Urinary bladder (tissue), 4 donors: Measurements from ENCODE around the gene ZXDC. TPM values are rescaled to one million over a fixed set of nuclear protein-coding genes. Genes with fewer than 3 reads are reported as not detected.

ENCODE experiments used
- DNase-seq: peaks from one replicate; pipeline ENCODE4 v3.0.0-alpha.2; 2015; ENCODE audit errors: extremely low spot score
- H3K27ac ChIP-seq: one replicate; pipeline ENCODE4 v1.5.1; 2013; ENCODE audit warnings: low read depth, mild to moderate bottlenecking, moderate library complexity
- H3K36me3 ChIP-seq: one replicate; pipeline ENCODE4 v1.6.1; 2013; ENCODE audit warnings: mild to moderate bottlenecking, moderate library complexity; ENCODE audit not compliant: insufficient read depth
- H3K4me1 ChIP-seq: one replicate; pipeline ENCODE4 v1.6.1; 2013; ENCODE audit warnings: mild to moderate bottlenecking, moderate library complexity; ENCODE audit not compliant: insufficient read depth
- H3K4me3 ChIP-seq: one replicate; pipeline ENCODE4 v1.5.1; 2013; ENCODE audit warnings: low read depth, low read length
- WGBS: extraction: QIAGEN DNeasy Blood & Tissue Kit; methylation state at CpG from one replicate; pipeline ENCODE4 v1.1.7; 2013; 5-methylcytosine and 5-hydroxymethylcytosine counted together
- polyA plus RNA-seq: library from polyadenylated mRNA; stranded (reverse); fragments of 200-250 nt; gene quantifications from one replicate; pipeline ENCODE4 v1.2.3, GENCODE V29; 2013
- total RNA-seq: library from RNA; depleted of rRNA; stranded (reverse); fragments of >200 nt; gene quantifications from one replicate; pipeline ENCODE4 v1.2.3, GENCODE V29; 2014
- donor health status: healthy with polysubstance abuse.
- donor health status: healthy.

The ZXDC gene
- total and polyA plus RNA-seq, 2 donors: 16.4 to 26.2 TPM

DNA sequence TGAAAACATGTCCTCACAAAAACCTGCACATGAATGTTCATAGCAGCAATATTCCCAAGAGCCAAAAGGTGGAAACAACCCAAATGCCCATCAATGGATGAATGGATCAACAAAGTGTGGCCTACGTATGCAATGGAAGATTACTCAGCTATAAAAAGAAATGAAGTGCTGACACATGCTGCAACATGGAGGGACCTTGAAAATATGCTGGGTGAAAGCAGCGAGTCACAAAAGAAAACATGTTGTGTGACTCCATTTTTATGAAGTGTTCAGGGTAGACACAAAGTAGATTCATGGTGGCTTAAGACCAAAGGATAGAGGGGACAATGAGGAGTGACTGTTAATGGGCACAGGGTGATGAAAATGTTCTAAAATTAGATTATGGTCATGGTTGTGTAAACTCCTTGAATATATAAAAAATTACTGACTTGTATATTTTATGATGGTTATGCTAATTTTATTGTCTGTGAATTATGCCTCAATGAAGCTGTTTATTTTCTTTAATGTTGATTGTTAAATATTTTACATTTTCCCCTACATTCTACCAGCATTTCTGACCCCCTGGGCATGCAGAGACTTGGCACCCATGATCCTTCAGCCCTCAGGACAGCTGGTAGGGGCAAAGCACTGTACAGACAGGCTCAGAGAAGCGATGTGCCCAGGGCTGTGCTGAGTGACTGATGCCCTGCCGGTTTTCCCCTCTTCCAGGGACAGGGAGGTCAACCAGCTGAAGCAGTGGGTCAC is 43.2 kb downstream of the ZXDC start:
- no peak for DNase-seq
- Histone ChIP-seq H3K36me3 (no peaks in the 10 kb centered on the region), H3K4me1 (no peaks in the 10 kb centered on the region), H3K4me3 (no peak overlapping the region), H3K27ac (no peak overlapping the region)
- 89% methylated on average over 4 of the region's 4 CpGs for WGBS

DNA sequence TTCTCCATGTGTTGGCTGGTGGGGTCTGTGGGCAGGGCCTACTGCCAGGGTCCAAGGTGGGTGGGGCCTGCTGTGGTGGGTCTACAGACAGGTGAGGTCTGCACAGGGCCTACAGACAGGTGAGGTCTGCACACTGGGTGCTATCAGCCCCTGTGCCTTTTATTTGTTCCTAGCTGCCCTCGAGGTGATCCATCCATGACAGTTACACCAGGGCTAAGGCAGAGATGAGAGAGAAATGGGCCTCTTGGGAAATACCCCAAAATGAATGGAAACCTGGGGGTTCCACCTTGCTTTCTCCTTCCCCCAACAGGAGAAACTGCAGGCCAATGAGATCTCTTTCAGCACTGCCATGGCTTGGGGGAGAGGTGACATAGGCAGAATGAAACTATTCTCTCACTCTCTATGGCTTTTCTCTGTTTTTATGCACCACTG is 44.6 kb downstream of the ZXDC start:
- Histone ChIP-seq H3K4me1 (no peaks in the 10 kb centered on the region), H3K4me3 (no peak overlapping the region), H3K36me3 (no peaks in the 10 kb centered on the region), H3K27ac (no peak overlapping the region)
- no peak for DNase-seq
- WGBS: 98% methylated on average over 1 of the region's 1 CpG

DNA sequence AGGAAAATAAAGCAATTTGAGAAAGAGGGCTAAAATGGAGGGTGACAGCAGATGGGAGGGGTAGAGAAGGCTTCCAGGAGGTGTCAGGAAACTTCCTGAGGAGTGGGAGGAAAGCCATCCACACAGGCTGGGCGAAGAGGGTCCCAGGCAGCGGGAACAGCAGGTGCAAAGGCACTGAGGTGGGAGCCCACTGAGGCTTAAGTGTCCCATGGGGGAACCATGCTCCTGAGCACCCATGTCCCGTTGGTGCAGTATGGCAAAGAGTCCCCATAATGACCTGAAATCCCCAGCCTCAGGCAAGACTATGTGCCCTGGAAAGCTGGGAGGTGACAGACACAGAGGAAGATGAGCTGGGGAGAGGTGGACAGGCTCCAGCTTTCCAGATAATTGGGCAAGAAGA is 50.9 kb downstream of the ZXDC start:
- no peak overlapping the region for H3K27ac ChIP-seq
- H3K36me3 ChIP-seq: no peaks in the 10 kb centered on the region
- DNase-seq: no peak
- 80% methylated on average over 3 of the region's 3 CpGs for WGBS
- no peaks in the 10 kb centered on the region for H3K4me1 ChIP-seq
- H3K4me3 ChIP-seq: no peak overlapping the region

DNA sequence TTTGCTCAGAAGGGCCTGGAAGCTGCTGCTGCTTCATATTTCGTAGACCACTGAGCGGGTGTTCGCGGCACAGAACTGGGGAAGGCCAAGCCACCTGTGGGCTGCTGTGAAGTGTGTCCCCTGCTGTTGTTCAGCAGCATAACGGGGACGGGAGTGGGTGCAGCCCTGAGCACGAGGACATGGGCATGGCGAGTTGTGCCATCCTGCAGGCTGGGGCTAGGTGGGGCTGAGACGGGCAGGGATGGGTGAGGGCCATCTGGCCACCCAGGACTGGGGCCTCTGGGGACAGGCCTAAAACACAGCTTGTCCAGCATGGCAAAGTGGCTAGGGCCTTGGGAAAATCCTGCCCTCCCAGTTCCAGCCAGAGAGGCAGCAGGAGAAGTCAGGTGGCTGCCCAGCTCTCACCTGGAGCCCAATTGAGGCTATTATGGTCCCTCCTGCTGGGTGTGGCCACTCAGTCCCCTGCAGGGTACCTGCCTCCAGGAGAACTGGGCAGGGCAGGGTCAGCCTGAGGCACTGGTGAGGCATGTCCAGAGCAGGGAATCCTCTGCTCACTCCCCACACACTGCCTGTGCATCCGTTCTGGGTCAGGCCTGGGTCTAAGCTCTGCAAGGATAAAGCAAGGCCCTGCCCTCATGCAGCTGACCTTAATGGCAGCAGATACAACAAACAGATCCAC is 51.5 kb downstream of the ZXDC start:
- no peak overlapping the region for H3K4me3 ChIP-seq
- 91% methylated on average over 10 of the region's 10 CpGs for WGBS
- H3K36me3 ChIP-seq: no peaks in the 10 kb centered on the region
- no peak overlapping the region for H3K27ac ChIP-seq
- no peaks in the 10 kb centered on the region for H3K4me1 ChIP-seq
- no peak for DNase-seq

DNA sequence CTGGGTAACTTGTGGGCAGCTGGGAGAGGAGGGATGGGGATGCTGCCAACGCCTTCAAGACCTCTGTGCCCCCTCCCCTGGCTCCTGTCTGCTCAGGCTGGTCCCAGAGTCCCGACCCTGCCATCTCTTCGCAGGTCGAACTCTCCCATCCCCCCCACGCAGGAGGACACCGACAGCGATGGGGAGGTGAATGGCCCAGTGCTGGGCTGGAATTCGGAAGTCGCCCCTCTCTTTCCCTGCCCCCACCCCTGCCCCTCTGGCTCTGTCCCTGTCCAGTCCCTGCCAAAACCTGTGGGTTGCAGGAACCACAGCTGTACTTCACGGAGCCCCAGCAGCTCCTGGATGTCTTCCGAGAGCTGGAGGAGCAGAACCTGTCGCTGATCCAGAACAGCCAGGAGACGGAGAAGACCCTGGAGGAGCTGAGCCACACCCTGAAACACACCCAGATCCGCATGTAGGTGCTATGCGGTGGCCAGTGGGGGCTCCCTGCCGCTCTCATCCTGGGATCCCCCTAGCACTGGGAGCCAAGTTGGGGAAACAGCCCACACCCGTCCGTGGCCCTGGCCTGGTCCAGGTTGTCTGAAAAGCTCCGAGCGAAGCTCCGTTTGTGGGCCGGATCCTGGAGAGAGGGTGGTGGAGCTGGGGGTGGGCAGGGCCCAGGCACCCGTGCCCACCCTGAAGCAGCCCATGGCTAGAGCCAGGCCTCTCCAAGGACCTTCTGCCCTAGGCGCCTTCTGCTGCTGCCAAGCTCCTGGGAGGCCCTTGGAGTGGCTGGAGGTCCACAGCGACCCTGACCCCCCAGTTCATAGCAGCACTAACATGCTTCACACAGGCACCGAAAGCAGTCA is 52.3 kb downstream of the ZXDC start:
- H3K4me1 ChIP-seq: no peaks in the 10 kb centered on the region
- WGBS: 79% methylated on average over 26 of the region's 26 CpGs
- no peak overlapping the region for H3K27ac ChIP-seq
- H3K36me3 ChIP-seq: no peaks in the 10 kb centered on the region
- no peak overlapping the region for H3K4me3 ChIP-seq
- no peak for DNase-seq

DNA sequence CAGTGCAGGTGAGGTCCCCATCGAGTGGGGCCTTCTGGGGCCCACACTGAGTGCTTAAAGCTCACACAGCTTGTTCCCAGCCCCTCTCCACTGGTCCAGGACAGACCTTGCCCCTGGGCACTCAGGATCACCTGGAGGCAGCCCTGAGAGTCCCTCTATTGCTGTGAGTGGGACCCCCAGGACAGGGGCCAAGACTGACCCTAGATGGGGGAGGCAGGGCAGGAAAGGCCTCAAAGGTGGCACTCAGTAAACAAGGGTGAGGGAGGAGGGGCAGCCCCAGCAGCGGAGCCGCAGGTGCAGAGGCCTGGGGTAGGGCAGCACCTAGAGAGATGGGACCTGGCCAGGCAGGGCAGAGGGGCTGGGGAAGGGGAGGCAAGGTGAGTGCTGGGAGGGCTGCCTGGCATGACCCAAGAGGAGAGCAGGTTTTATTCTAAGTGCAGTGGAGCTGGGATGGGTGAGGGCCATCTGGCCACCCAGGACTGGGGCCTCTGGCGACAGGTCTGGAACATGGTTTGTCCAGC is 53.1 kb downstream of the ZXDC start:
- 82% methylated on average over 4 of the region's 4 CpGs for WGBS
- Histone ChIP-seq H3K27ac (no peak overlapping the region), H3K4me3 (no peak overlapping the region), H3K4me1 (no peaks in the 10 kb centered on the region), H3K36me3 (no peaks in the 10 kb centered on the region)
- DNase-seq: no peak

DNA sequence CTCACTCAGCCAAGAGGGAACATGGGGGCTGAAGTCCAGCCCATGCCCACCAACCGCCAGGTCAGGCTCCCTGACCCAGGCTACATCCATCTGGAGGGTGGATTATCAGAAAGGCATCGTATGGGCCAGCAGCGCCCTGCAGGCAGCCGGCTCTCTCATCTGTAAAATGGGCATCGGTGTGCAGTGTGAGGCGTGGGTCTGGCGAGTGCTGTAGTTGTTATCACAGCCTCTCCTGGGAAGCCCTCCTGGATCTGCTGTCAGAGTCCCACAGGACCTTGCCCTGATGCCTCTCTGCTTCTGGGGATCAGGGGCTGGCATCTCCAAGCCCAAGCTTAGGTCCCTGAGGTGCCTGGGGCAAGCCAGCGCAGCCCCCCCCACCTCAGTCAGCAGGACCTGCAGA is 53.6 kb downstream of the ZXDC start:
- no peak overlapping the region for H3K4me3 ChIP-seq
- DNase-seq: no peak
- H3K36me3 ChIP-seq: no peaks in the 10 kb centered on the region
- WGBS: 92% methylated on average over 8 of the region's 8 CpGs
- H3K4me1 ChIP-seq: no peaks in the 10 kb centered on the region
- H3K27ac ChIP-seq: no peak overlapping the region

DNA sequence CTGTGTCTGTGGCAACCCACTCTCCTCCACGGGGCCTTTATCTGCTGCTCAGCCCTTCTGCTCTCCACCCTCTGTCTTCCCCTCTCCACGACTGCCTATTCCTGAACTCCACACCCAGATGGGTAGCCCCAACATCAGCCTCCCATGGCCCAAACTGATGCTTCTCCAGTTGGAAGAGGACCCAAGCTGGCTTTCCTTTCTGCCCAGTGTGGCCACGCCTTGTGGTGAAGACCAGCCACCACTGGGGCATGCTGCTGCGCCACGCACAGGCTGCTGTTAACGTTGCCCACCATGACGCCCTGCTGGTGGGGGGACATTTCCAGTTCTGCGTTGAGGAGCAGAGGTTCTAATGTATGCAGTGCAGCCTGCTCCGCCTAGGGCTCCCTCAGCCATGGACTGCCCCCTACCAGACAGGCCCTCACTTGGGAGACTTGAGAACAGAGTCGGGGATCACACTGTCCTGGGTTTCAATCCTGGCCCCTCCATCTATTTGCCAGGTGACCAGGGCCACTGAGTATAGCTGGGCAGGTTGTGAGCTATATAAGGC is 54.0 kb downstream of the ZXDC start:
- WGBS: 82% methylated on average over 10 of the region's 10 CpGs
- no peak for DNase-seq
- H3K4me1 ChIP-seq: no peaks in the 10 kb centered on the region
- no peak overlapping the region for H3K27ac ChIP-seq
- H3K36me3 ChIP-seq: no peaks in the 10 kb centered on the region
- no peak overlapping the region for H3K4me3 ChIP-seq

DNA sequence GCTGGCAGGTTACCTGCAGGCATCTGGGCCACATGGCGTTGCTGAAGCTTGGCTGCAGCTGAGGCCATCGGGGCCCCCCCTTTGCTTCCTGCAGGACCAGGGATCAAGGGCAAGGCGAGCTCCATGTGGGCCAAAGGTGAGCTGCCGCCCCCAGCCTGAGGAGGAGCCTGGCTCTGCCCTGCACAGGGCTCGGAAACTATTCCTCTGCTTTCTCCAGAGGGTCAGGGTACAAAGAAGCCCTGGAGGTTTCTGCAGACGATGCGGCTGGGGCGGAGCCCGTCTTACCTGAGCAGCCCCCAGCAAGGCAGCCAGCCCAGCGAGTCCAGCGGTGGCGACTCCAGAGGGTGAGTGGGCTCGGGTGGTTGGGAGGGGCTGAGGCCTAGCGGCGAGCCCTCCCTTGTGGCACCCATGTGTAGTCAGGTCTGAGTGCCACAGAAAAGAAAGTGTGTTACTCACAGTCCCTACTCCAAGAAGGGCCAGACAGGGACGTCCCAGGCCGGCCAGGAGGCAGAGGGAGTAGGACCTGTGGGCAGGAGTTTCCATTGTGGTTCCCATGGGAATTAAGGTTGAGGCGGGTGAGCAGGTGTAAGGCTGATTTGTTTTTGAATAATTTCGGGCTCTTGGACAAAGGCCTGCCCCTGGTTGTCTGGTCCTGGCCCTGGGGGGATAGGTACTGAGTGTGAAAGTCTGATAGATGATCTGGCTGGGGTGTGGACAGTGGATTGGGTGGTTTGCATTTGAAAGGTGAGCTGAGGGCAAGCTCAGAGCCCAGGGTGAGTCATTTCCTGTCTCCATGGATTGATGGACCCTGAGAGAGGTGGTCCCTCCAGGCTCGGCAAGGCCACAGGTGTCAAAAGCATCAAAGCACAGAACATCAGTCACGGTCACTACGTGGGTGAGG is 55.6 kb downstream of the ZXDC start:
- 79% methylated on average over 22 of the region's 22 CpGs for WGBS
- no peak overlapping the region for H3K27ac ChIP-seq
- no peak for DNase-seq
- no peaks in the 10 kb centered on the region for H3K4me1 ChIP-seq
- H3K36me3 ChIP-seq: no peaks in the 10 kb centered on the region
- no peak overlapping the region for H3K4me3 ChIP-seq

DNA sequence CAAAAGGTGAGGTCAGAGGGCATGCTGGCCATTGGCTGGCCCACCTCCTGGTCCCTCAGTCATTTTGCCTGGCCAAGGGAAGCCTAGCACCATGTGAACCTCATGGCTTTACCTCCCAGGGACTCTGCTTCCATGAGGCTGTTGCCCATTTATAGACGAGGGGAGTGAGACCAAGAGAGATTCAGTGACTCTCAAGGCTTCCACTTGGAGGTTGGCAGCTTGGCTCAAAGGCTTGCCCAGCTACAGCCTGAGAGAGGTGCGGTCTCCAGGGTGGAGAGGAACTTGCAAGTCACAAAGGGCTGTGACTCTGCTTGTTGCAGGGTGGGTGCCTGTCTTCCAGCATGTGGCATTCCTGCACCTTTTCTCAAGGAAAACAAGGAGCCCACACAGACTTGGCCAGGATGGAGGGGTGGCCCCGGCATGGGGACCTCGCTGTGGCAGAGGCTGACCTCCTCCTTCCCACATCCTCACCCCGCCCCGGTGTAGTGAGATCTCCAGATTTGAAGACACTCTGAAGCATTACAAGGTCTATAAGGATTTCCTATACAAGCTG is 56.5 kb downstream of the ZXDC start:
- WGBS: 73% methylated on average over 6 of the region's 6 CpGs
- no peak for DNase-seq
- no peaks in the 10 kb centered on the region for H3K4me1 ChIP-seq
- no peak overlapping the region for H3K27ac ChIP-seq
- H3K4me3 ChIP-seq: no peak overlapping the region
- H3K36me3 ChIP-seq: no peaks in the 10 kb centered on the region

DNA sequence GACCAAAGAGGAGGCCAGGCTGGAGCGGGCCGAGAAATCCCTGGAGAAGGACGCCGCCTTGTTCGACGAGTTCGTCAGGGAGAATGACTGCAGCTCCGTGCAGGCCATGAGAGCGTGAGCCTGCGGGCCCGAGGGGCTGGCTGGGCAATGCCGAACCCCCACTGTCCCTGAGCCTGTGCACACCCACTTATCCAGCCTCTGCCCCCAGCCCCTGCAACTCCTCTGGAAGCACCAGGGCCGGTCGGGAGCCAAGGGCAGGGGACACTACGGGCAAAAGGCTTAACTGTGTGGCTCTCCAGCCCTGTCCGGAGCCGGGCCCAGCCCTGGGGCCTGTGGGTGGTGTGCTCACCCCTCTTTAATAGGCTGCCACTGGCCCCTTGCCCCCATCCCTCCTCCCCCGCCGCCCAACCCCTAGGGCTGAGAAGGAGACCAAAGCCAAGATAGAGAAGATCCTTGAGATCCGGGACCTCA is 57.0 kb downstream of the ZXDC start:
- no peaks in the 10 kb centered on the region for H3K4me1 ChIP-seq
- no peak overlapping the region for H3K4me3 ChIP-seq
- no peak for DNase-seq
- no peak overlapping the region for H3K27ac ChIP-seq
- no peaks in the 10 kb centered on the region for H3K36me3 ChIP-seq
- WGBS: 76% methylated on average over 20 of the region's 20 CpGs

DNA sequence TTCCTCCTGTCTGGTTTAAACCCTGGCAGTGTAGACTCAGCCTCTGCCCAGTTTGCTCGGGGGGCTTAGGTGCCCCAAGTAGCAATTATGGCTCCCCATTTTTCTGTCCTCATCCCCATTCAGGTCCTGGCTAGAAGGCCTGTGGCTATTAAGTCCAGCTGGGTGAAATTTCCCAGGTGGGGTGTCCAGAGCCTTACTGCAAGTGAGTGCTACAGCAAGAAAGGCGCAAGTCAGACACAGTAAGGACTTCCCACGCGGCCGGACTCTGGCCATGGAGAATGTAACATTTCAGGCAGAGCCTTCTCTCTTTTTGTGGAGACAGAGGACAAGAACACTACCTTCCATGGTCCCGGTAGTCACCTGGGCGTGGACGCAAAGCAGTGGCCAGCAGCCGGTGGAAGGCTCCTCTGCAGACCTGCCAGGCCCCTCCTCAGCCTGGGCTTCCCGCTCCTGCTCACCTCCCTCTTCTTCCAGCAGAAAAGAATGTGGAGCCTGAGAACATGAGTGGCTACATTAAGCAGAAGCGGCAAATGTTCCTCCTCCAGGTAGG is 57.6 kb downstream of the ZXDC start:
- 84% methylated on average over 11 of the region's 11 CpGs for WGBS
- no peak for DNase-seq
- no peak overlapping the region for H3K27ac ChIP-seq
- no peaks in the 10 kb centered on the region for H3K36me3 ChIP-seq
- H3K4me1 ChIP-seq: no peaks in the 10 kb centered on the region
- H3K4me3 ChIP-seq: no peak overlapping the region
